Neural cell (in vitro differentiated cells): ENCODE data around the gene TCTN1. TPM values are rescaled to one million over a fixed set of nuclear protein-coding genes. Genes with fewer than 3 reads are reported as not detected.

Experiments used
- H2AFZ ChIP-seq: fragments of 200-600, 300-800 bp; sonication (generic), shearing (Covaris generic); 2 replicates; pipeline ENCODE4 v1.6.0; 2014; ENCODE audit warnings: low read depth, mild to moderate bottlenecking, antibody characterized with exemption, low read length, moderate library complexity
- H3F3A ChIP-seq: fragments of 200-600 bp; shearing (Covaris generic); 2 replicates; pipeline ENCODE4 v1.6.1; 2016; ENCODE audit warnings: mild to moderate bottlenecking, moderate library complexity, mixed read lengths, antibody characterized with exemption, low read length; ENCODE audit not compliant: insufficient read depth, poor library complexity, severe bottlenecking
- H3K27ac ChIP-seq: fragments of 200-600, 300-800 bp; sonication (generic), shearing (Covaris generic); 2 replicates; pipeline ENCODE4 v1.5.1; 2014; ENCODE audit warnings: mild to moderate bottlenecking, low read length, moderate library complexity
- H3K27me3 ChIP-seq: fragments of 300-800, 200-600 bp; sonication (generic), shearing (Covaris generic); 2 replicates; pipeline ENCODE4 v1.6.0; 2014; ENCODE audit warnings: mild to moderate bottlenecking, low read depth, low read length, moderate library complexity; ENCODE audit not compliant: insufficient read depth
- H3K36me3 ChIP-seq: fragments of 300-800, 200-600 bp; sonication (generic), shearing (Covaris generic); 2 replicates; pipeline ENCODE4 v1.5.1; 2014; ENCODE audit warnings: mild to moderate bottlenecking, antibody characterized with exemption, low read length, moderate library complexity; ENCODE audit not compliant: insufficient read depth
- H3K4me2 ChIP-seq: fragments of 300-800, 200-600 bp; sonication (generic), shearing (Covaris generic); 2 replicates; pipeline ENCODE4 v1.6.0; 2014; ENCODE audit warnings: mild to moderate bottlenecking, low read length
- H3K4me3 ChIP-seq: fragments of 300-800, 200-600 bp; sonication (generic), shearing (Covaris generic); 2 replicates; pipeline ENCODE4 v1.5.1; 2014; ENCODE audit warnings: mild to moderate bottlenecking, low read length, moderate library complexity
- H3K79me2 ChIP-seq: fragments of 200-600 bp; shearing (Covaris generic); replicated peaks from 2 replicates; pipeline ENCODE4 v1.6.0; 2014; ENCODE audit warnings: mild to moderate bottlenecking, low read length, moderate library complexity; ENCODE audit not compliant: insufficient read depth
- H3K9ac ChIP-seq: fragments of 300-800, 200-600 bp; sonication (generic), shearing (Covaris generic); 2 replicates; pipeline ENCODE4 v1.6.1; 2016; ENCODE audit warnings: mild to moderate bottlenecking, low read length, mixed read lengths
- H3K9me2 ChIP-seq: fragments of 200-600 bp; shearing (Covaris generic); 2 replicates; pipeline ENCODE4 v1.6.1; 2016; ENCODE audit warnings: mild to moderate bottlenecking, low read length, mixed read lengths; ENCODE audit not compliant: insufficient read depth
- H3K9me3 ChIP-seq: fragments of 200-600, 300-800 bp; sonication (generic), shearing (Covaris generic); 2 replicates; pipeline ENCODE4 v1.6.1; 2016; ENCODE audit warnings: mild to moderate bottlenecking, mixed run types, low read length, moderate library complexity, mixed read lengths
- H4K20me1 ChIP-seq: fragments of 200-600 bp; shearing (Covaris generic); 2 replicates; pipeline ENCODE4 v1.6.1; 2016; ENCODE audit warnings: mild to moderate bottlenecking, mixed run types; ENCODE audit not compliant: insufficient read depth
- CTCF ChIP-seq: fragments of 450-650 bp; IDR thresholded peaks from 2 replicates; pipeline ENCODE4 v1.5.1; 2014; ENCODE audit warnings: antibody characterized with exemption, mild to moderate bottlenecking, moderate library complexity; ENCODE audit not compliant: poor library complexity, severe bottlenecking
- EP300 ChIP-seq: fragments of 450-650 bp; conservative IDR thresholded peaks from 2 replicates; pipeline ENCODE4 v1.6.1; 2014; ENCODE audit warnings: antibody characterized with exemption, mild to moderate bottlenecking, moderate library complexity; ENCODE audit not compliant: poor library complexity, severe bottlenecking
- EZH2 ChIP-seq: fragments of 200-600, 300-800 bp; shearing (Covaris generic), sonication (generic); IDR thresholded peaks from 2 replicates; pipeline ENCODE4 v1.6.1; 2014; ENCODE audit warnings: antibody characterized with exemption, low read length, borderline replicate concordance, mild to moderate bottlenecking; ENCODE audit not compliant: insufficient read depth, poor library complexity, severe bottlenecking
- MXI1 ChIP-seq: fragments of 450-650 bp; conservative IDR thresholded peaks from 2 replicates; pipeline ENCODE4 v1.6.1; 2014; ENCODE audit warnings: antibody characterized with exemption, mild to moderate bottlenecking; ENCODE audit not compliant: poor library complexity, severe bottlenecking
- POLR2AphosphoS5 ChIP-seq: IDR thresholded peaks from 2 replicates; pipeline ENCODE4 v1.6.1; 2012
- RAD21 ChIP-seq: fragments of 450-650 bp; conservative IDR thresholded peaks from 2 replicates; pipeline ENCODE4 v1.6.1; 2014; ENCODE audit warnings: antibody characterized with exemption, mild to moderate bottlenecking, moderate library complexity
- SMC3 ChIP-seq: fragments of 450-650 bp; conservative IDR thresholded peaks from 2 replicates; pipeline ENCODE4 v1.6.1; 2014; ENCODE audit warnings: antibody characterized with exemption, mild to moderate bottlenecking, moderate library complexity; ENCODE audit not compliant: poor library complexity
- TAF1 ChIP-seq: IDR thresholded peaks from 2 replicates; pipeline ENCODE4 v1.6.1; 2012; ENCODE audit warnings: low read depth
- polyA plus RNA-seq: library from polyadenylated mRNA; depleted of rRNA; stranded (reverse); fragments of >200 nt; gene quantifications from 2 replicates; pipeline ENCODE4 v1.2.3, GENCODE V29; 2014
- TF ChIP-seq, protein P1 (sequence below): IDR thresholded peaks from 2 replicates; pipeline ENCODE4 v1.6.1; 2012; ENCODE audit warnings: borderline replicate concordance

TCTN1 gene
- polyA plus RNA-seq, 1 donor from 2014 or later, result 58.3 TPM

DNA sequence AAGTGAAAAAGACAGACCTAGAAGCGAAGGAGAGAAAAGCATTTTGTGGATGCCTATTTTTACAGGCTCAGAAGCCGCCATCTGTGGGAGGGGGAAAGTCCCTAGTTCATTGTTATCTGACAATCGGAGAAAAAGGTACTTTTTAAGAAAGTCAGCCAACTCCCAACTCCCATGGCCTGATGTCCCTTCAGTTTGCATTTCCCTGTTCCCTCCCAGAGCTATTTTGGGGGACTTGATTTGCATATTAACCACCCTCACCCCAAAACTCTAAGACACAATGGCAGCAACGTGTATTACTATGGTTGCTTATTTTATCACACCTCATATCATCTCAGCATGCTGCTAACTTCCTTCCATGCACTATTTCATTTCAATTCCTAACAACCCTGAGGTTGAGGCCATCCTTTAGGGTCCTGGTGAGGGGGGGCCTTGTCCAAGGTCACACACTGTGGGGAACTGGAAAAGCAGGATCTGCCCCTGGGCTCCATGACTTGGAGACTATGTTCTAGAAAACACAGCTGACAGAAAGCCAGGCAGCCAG is 56.3 kb downstream of the TCTN1 start:
- no peak overlapping the region for H2AFZ ChIP-seq
- no peak overlapping the region for H3K9ac ChIP-seq
- no peaks in the 10 kb centered on the region for H3K9me2 ChIP-seq
- no peaks in the 10 kb centered on the region for H3K79me2 ChIP-seq
- H3K36me3 ChIP-seq, result no peaks in the 10 kb centered on the region
- no peak overlapping the region for H3K4me3 ChIP-seq
- no peaks in the 10 kb centered on the region for H3F3A ChIP-seq
- no peaks in the 10 kb centered on the region for H3K27me3 ChIP-seq
- H4K20me1 ChIP-seq, result no peaks in the 10 kb centered on the region
- H3K4me2 ChIP-seq, result no peak overlapping the region
- H3K9me3 ChIP-seq, result no peaks in the 10 kb centered on the region
- TF ChIP-seq TAF1 (no peak), EZH2 (no peak), CTCF (no peak)
- TF ChIP-seq, protein P1, sequence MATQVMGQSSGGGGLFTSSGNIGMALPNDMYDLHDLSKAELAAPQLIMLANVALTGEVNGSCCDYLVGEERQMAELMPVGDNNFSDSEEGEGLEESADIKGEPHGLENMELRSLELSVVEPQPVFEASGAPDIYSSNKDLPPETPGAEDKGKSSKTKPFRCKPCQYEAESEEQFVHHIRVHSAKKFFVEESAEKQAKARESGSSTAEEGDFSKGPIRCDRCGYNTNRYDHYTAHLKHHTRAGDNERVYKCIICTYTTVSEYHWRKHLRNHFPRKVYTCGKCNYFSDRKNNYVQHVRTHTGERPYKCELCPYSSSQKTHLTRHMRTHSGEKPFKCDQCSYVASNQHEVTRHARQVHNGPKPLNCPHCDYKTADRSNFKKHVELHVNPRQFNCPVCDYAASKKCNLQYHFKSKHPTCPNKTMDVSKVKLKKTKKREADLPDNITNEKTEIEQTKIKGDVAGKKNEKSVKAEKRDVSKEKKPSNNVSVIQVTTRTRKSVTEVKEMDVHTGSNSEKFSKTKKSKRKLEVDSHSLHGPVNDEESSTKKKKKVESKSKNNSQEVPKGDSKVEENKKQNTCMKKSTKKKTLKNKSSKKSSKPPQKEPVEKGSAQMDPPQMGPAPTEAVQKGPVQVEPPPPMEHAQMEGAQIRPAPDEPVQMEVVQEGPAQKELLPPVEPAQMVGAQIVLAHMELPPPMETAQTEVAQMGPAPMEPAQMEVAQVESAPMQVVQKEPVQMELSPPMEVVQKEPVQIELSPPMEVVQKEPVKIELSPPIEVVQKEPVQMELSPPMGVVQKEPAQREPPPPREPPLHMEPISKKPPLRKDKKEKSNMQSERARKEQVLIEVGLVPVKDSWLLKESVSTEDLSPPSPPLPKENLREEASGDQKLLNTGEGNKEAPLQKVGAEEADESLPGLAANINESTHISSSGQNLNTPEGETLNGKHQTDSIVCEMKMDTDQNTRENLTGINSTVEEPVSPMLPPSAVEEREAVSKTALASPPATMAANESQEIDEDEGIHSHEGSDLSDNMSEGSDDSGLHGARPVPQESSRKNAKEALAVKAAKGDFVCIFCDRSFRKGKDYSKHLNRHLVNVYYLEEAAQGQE, result no peak
- no peak overlapping the region for H3K27ac ChIP-seq

DNA sequence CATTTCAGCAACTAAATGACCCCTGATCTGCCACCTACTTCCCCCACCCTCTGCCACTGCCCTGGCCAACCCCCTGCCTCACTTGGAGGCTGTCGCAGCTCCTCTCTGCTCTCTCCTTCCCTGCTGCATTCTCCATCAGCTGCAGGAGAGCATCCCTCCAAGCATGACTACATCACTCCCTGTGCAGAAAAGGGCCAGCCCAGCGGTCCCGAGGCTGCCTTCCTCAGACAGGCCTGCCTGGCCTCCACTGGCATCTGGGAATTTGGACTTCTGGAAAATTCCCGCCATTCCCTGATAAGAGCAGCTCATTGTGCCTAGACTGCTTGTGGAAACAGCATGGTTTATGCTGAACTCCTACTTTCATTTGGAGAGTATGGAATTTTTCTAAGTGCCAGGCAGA is 62.2 kb downstream of the TCTN1 start:
- H2AFZ ChIP-seq, result no peak overlapping the region
- no peaks in the 10 kb centered on the region for H3F3A ChIP-seq
- no peaks in the 10 kb centered on the region for H3K27me3 ChIP-seq

More for the DNA sequence above, 62.2 kb downstream of the TCTN1 start:
- no peaks in the 10 kb centered on the region for H4K20me1 ChIP-seq
- H3K36me3 ChIP-seq, result no peaks in the 10 kb centered on the region
- no peaks in the 10 kb centered on the region for H3K9me3 ChIP-seq
- TF ChIP-seq TAF1 (no peak), POLR2AphosphoS5 (no peak), EP300 (no peak), SMC3 (no peak), CTCF (no peak), MXI1 (no peak), RAD21 (no peak)
- TF ChIP-seq, protein P1, result no peak
- H3K4me2 ChIP-seq, result no peak overlapping the region
- no peaks in the 10 kb centered on the region for H3K9me2 ChIP-seq
- no peak overlapping the region for H3K27ac ChIP-seq
- H3K9ac ChIP-seq, result no peak overlapping the region
- no peaks in the 10 kb centered on the region for H3K79me2 ChIP-seq
- no peak overlapping the region for H3K4me3 ChIP-seq
